NCI-H128 (cell line): ENCODE data around the gene HARS1.
"Not testable (repeated sequence)": the region's sequence is repeated elsewhere in the genome, so short reads cannot be mapped to it uniquely, and the experiment has no call there.

Source experiments
- DNase-seq: peaks from one replicate; lab custom pipeline; 2025; ENCODE audit not compliant: unreplicated experiment; lab: John Stamatoyannopoulos, UW

HARS1 gene

DNA sequence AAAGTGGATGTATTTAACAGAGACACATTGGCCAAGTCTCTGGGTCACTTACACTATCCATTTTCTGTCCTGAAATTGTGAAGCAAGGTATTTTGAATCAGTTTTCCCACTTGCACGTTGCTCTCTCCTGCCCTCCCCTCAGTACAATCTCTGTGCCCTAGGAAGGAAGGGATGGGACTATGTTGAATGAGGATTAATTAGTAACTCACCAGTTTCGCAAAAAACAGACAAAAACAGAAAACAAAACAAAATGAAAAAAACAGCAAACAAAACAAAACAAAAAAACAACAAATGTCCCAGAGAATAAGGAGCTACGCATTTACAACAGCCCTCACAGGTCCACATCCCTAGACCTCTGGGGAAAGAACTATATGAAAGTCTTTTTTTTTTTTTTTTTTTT is 57.1 kb downstream of the HARS1 start:
- DNase-seq = no peak

DNA sequence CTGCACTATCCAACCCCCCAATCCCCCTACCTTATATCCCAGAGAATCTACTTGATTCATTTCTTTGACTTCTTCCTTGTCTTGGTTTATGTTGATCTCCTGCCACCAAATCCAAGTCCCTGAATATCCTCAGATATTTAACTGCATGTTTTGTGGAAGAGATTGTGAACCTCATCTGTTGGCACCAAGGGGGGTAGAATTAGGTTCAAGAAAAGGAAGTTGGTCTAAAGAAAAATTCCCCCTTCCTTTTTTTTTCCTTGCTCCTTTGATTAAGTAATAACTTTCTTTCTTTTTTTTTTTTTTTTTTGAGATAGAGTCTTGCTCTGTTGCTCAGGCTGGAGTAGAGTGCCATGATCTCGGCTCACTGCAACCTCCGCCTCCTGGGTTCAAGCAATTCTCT is 57.7 kb downstream of the HARS1 start:
- DNase-seq = no peak

DNA sequence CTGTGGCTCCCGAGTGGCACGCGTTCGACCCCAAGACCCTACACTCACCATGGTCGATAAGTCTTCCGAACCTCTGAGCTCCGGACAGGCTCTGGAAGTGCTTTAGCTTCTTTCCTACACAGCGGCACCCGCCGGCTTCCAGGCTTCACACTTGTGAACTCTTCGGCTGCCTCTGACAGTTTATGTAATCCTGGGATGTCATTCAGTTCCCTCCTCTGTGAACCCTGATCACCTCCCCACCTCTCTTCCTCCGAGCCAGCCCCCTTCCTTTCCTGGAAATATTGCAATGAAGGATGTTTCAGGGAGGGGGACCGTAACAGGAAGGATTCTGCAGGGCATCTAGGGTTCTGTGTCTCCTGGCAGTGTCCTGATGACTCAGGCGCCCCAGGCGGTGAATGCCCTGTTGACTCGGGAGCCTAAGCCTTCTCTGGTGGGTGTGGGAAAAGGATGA is 58.1 kb downstream of the HARS1 start, which contains the start of gene CD14:
TSS of gene CD14 (minus strand) at position 155 of the 451 bp plus-strand sequence. CDS start at position 51, 104 bp downstream.
- no peak for DNase-seq

DNA sequence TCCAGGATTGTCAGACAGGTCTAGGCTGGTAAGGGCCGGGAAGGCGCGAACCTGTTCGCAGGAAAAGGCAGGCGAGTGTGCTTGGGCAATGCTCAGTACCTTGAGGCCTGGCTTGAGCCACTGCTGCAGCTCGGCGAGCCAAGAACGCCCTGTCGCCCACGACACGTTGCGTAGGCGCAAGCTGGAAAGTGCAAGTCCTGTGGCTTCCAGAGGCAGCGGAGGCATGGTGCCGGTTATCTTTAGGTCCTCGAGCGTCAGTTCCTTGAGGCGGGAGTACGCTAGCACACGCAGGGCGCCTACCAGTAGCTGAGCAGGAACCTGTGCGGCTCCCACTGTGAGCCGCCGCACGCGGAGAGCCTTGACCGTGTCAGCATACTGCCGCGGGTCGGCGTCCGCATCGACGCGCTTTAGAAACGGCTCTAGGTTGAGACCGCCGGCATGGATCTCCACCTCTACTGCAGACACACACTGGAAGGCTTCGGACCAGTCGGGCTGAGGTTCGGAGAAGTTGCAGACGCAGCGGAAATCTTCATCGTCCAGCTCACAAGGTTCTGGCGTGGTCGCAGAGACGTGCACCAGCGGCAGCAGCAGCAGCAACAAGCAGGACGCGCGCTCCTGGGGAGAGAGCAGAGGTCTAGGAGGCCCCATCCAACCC is 58.7 kb downstream of the HARS1 start:
- DNase-seq = no peak

DNA sequence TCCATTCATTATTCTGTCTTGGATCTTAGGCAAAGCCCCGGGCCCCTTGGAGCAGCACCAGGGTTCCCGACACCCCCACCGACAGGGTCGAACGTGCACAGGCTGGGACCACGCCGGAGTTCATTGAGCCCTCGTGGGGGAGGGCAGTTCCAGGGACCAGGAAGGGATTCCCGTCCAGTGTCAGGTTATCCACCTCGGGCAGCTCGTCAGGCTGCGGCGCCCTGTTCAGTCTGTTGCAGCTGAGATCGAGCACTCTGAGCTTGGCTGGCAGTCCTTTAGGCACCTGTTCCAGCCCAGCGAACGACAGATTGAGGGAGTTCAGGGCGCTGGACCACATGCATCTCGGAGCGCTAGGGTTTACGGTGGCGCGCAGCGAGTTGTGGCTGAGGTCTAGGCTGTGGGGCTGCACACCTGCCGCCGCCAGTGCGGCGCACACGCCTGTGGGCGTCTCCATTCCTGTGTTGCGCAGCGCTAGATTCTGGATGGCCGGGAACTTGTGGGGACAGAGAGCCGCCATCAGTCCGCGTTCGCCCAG is 59.3 kb downstream of the HARS1 start:
- no peak for DNase-seq

DNA sequence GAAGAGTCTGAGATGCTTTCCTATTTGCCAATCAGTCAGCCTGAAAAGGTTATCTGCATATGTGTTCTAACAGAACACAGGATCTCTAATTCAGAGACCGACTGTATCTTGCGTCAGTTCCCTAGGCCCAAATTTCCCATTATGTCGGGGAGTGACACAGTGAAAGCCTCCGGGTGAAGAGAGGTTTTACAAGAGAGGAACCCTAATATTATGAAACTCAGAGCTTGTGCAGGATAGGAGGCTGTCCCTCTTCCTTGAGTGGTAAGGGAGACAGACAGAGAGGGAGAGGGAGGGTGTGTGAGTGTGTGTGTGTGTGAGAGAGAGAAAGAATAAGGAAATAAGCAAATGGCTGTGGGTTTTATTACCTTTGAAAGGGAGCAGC is 60.1 kb downstream of the HARS1 start:
- no peak for DNase-seq

DNA sequence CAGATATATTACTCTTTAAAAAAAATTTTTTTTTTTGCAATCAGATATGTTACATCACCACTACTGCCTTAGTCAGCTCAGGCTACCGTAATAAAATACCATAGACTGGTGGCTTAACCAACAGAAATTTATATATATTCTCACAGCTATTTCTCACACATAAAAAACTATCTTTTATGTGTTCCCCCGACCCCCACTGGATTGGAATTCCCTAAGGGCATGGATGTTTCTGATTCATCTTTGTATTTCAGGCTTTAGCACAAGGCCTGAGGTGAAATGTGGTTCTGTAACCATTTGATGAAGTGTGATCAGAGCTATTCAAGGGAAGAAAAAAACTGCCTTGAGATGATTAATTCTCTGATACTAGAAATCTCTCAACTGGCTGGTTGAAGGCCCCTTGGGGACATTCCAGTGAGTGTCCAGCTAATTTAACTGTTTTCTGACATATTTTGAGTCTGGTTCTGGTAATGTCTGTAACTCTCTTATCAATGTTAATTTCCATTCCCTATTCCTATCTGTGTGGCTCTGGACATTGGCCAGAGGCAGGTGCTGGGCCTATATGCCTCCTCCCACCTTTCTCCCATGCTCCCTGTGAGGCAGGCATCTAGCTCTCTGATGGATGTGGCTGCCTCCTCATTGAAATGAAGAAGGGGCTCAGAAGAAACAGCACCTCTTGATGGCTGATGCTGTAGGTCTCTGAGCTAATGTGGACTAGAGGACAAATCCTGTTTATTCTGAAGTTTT is 60.7 kb downstream of the HARS1 start:
- DNase-seq = no peak

DNA sequence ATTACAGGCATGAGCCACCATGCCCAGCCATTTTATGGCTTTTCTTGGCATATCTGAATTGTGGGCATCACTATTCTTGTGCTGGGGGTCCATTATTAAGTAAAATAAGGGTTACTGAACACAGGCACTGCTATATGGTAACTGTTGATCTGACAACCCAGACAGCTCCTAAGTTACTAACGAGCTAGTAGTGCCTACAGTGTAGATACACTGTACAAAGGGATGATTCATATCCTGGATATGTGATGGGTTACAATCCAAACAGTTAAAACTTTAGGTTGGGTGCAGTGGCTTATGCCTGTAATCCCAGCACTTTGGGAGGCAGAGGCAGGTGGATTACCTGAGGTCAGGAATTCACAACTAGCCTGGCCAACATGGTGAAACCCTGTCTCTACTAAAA is 62.5 kb downstream of the HARS1 start:
- DNase-seq = no peak

DNA sequence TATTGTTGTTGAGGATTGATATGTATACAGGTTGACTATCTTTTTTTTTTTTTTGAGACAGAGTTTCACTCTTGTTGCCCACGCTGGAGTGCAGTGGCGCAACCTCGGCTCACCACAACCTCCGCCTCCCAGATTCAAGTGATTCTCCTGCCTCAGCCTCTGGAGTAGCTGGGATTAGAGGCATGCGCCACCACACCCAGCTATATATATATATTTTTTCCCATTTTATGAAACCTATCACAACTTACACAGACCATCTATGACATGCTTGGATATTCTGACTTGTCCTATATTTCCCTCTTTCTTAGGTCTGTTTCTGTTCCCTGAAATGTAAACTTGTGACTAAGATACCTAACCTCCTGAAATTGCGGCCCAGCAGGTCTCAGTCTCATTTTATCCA is 63.2 kb downstream of the HARS1 start:
- DNase-seq = no peak

DNA sequence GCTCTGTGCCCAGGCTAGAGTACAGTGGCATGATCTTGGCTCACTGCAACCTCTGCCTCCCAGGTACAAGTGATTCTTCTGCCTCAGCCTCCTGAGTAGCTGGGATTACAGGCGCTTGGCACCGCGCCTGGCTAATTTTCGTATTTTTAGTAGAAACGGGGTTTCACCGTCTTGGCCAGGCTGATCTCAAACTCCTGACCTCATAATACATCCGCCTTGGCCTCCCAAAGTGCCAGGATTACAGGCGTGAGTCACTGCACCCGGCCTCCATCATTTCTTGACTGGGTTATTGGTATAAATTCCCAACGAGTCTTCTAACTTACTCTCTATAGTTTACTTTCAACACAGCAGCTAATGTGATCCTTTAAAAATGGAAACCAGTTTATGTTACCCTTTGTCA is 66.3 kb downstream of the HARS1 start:
- DNase-seq = not testable (repeated sequence)
